ENCODE measurements around the gene ST14. TPM values are rescaled to one million over a fixed set of nuclear protein-coding genes. Genes with fewer than 3 reads are reported as not detected.

Gene ST14
- under 0.01 TPM in 2 replicates for total RNA-seq

DNA sequence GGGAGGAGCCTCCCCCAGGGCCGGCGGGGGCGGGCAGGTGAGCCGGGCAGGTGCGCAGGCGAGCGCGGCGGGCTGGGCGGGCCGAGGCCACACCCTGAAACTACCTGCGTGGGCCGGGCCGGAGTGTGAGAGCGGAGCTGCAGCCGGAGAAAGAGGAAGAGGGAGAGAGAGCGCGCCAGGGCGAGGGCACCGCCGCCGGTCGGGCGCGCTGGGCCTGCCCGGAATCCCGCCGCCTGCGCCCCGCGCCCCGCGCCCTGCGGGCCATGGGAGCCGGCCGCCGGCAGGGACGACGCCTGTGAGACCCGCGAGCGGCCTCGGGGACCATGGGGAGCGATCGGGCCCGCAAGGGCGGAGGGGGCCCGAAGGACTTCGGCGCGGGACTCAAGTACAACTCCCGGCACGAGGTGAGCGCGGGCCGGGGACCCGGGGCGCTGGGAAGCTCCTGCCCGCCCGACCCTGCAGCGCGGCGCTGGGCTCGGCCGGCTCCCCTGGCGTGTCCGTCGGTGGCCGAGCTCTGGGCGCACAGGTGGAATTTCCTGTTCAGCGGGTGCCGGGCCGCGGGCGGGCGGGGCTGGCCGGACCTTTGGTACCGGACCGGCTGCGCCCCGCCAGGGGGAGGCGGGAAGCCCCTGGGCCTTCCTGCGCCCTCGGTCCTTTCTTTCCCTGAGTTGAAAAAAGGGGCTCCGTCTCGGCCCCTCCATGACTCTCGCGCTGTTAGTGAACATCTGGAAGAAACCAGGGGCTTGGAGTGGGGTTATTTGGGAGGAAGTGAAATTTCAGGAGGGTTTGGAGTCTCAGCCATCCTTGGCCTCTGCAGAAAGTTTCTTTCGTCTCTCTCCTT lies at the start of gene ST14:
Gene ST14 (plus strand): TSS at position 126 of the 841 bp plus-strand sequence. CDS start 198 bp downstream, at position 324.

Other genes with a start within 250 kb of the ST14 start
- 3.7 and 5.4 TPM in 2 replicates for gene PRDM10, start 156.9 kb upstream of the ST14 start, total RNA-seq
- gene APLP2, start 89.9 kb upstream of the ST14 start, total RNA-seq = 540 and 552 TPM in 2 replicates
- 21.5 and 45.7 TPM in 2 replicates for gene ZBTB44, start 155.1 kb downstream of the ST14 start, total RNA-seq

Data from regular cardiac myocyte (primary cell).